ENCODE results near the gene TSPEAR. TPM values are rescaled to one million over a fixed set of nuclear protein-coding genes. Genes with fewer than 3 reads are reported as not detected.

TSPEAR gene
- total RNA-seq, 2 donors from 2014 or later = not detected

DNA sequence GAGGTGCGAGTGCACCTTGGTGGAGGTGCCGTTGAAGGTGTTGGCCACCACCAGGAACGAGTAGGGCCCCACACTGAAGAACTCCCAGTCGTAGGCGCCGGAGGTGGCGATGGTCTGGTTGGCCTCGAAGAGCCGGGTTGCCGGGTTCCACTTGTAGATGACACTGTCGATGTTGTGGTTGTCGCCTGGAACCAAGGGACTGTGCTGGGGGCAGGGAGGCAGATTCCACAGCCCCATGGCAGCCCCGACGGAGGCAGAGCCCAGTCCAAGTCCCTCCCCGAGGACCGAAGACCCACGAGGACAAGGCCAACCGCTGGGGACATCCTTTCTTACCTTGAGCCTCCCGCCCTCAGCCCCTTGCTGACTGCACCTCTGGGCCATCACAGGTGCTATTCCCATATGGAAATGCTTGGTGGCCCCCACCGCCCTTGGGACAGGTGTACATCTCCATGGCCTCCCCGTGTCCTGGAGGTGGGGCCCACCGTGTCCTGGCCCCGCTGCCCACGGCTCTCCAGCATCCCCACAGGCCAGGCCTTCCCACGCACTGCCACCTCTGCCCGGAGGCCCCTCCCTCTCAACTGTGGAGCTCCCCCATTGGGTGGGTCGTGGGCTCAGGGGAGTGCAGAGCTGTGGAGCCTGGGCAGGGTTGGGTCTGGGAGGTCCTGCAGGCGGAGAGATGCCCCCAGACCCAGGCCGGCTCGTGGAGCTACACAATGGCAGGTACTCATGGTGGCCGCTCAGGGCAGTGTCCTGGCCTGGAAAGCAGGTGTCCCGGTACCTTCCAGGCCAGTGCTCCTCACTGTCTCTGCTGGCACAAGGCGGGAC is 189.2 kb downstream of the TSPEAR start:
- TF ChIP-seq, protein P1, sequence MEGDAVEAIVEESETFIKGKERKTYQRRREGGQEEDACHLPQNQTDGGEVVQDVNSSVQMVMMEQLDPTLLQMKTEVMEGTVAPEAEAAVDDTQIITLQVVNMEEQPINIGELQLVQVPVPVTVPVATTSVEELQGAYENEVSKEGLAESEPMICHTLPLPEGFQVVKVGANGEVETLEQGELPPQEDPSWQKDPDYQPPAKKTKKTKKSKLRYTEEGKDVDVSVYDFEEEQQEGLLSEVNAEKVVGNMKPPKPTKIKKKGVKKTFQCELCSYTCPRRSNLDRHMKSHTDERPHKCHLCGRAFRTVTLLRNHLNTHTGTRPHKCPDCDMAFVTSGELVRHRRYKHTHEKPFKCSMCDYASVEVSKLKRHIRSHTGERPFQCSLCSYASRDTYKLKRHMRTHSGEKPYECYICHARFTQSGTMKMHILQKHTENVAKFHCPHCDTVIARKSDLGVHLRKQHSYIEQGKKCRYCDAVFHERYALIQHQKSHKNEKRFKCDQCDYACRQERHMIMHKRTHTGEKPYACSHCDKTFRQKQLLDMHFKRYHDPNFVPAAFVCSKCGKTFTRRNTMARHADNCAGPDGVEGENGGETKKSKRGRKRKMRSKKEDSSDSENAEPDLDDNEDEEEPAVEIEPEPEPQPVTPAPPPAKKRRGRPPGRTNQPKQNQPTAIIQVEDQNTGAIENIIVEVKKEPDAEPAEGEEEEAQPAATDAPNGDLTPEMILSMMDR (IDR thresholded peaks at IDR 0.05) = no peak
- H3K27ac ChIP-seq = no peak overlapping the region
- H3K4me3 ChIP-seq = no peak overlapping the region
- H3K27me3 ChIP-seq (replicated peaks; ENCODE audit: insufficient read depth) = no peaks in the 10 kb centered on the region
- H3K4me1 ChIP-seq (ENCODE audit: control insufficient read depth in 1 of 2, low read depth in 2 of 2) = no peaks in the 10 kb centered on the region
- no peaks in the 10 kb centered on the region for H3K36me3 ChIP-seq
- no peaks in the 10 kb centered on the region for H3K9me3 ChIP-seq
- DNase-seq (ENCODE audit: low spot score) = no peak
- no peak for ATAC-seq (ENCODE audit: insufficient number of reproducible peaks, low FRiP score, low read depth)

DNA sequence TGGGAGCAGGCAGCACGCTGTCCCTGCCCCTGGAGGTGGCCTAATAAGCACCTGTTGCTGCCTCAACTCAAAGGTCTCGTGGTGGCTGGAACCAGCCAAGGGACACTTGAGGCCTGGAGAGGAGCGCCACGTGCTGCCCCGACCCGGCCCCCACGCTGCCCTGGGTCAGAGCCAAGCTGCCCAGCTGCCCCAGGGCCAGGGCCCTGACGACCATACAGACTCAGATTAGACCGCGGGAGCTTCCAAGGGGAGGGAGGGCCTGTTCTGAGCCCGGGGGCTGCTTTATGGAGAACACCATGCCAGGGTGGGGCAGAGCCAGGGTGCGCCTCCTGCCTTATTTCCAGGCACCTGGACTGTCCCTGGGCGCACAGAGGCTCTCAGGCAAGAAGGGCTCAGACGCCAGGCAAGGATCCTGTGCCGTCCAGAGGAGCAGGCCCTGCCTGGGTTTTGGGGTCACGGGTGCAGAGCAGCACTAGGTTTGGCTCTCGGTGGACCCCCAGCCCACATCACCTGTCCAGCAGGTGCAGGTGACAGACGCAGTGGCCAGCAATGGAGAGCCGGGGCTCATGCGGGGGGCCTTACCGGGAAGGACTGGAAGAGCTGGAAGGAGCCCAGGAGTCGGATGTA is 190.0 kb downstream of the TSPEAR start:
- H3K4me3 ChIP-seq = no peak overlapping the region
- no peaks in the 10 kb centered on the region for H3K36me3 ChIP-seq
- H3K27me3 ChIP-seq (replicated peaks; ENCODE audit: insufficient read depth) = no peaks in the 10 kb centered on the region
- H3K4me1 ChIP-seq (ENCODE audit: control insufficient read depth in 1 of 2, low read depth in 2 of 2) = no peaks in the 10 kb centered on the region
- DNase-seq (ENCODE audit: low spot score) = no peak
- H3K27ac ChIP-seq = no peak overlapping the region
- TF ChIP-seq, protein P1 (IDR thresholded peaks at IDR 0.05) = no peak
- no peaks in the 10 kb centered on the region for H3K9me3 ChIP-seq
- no peak for ATAC-seq (ENCODE audit: insufficient number of reproducible peaks, low FRiP score, low read depth)

DNA sequence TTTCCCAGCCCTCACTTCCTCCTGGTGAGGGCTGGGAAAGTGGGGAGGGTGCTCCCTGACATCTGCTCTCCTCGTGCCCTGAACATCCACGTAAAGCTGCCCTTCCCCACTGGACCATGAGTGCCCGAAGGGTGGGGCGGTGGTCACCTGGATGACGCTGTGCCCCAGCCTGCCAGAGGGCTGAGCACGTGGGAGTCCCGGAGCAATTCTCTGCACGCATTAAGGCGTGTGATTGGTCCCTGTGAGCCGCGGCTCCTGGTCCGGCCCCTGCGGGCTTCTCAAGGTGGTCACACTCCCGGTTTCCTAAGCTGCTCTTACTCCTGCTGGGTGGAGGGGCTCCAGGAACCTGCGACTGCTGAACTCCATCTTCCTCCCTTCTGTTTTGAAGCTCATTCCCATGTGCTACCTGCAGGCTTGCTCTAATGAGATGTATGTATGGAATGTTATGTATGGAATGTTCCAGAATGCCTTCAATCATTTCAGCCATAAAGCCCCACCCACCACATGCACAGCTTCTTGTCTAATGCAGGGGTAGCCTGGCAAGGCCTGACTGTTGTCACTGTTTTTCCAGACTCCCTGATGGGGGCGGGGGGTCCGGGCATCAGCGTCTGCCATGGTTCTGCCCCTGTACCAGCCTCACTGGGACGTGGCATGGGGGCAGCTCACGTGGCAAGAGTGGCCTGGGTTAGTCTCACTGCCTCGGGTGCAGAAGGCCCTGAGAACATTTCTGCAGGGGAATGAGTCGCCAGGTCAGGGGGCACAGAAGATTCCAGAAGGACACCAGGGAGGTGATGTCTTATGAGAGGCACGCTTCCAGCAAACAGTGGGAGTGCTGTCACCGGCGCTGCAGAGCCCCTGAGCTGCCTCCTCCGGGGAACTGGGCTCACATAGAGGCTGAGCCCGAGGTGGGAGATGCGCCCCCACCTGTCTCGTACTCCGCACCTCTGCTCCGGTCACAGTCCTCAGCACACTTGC is 190.8 kb downstream of the TSPEAR start:
- no peaks in the 10 kb centered on the region for H3K36me3 ChIP-seq
- H3K27ac ChIP-seq = no peak overlapping the region
- H3K4me1 ChIP-seq (ENCODE audit: control insufficient read depth in 1 of 2, low read depth in 2 of 2) = no peaks in the 10 kb centered on the region
- H3K4me3 ChIP-seq = no peak overlapping the region
- no peaks in the 10 kb centered on the region for H3K9me3 ChIP-seq
- DNase-seq (ENCODE audit: low spot score) (no peak), ATAC-seq (ENCODE audit: insufficient number of reproducible peaks, low FRiP score, low read depth) (no peak)
- H3K27me3 ChIP-seq (replicated peaks; ENCODE audit: insufficient read depth) = no peaks in the 10 kb centered on the region
- TF ChIP-seq, protein P1 (IDR thresholded peaks at IDR 0.05) = no peak

DNA sequence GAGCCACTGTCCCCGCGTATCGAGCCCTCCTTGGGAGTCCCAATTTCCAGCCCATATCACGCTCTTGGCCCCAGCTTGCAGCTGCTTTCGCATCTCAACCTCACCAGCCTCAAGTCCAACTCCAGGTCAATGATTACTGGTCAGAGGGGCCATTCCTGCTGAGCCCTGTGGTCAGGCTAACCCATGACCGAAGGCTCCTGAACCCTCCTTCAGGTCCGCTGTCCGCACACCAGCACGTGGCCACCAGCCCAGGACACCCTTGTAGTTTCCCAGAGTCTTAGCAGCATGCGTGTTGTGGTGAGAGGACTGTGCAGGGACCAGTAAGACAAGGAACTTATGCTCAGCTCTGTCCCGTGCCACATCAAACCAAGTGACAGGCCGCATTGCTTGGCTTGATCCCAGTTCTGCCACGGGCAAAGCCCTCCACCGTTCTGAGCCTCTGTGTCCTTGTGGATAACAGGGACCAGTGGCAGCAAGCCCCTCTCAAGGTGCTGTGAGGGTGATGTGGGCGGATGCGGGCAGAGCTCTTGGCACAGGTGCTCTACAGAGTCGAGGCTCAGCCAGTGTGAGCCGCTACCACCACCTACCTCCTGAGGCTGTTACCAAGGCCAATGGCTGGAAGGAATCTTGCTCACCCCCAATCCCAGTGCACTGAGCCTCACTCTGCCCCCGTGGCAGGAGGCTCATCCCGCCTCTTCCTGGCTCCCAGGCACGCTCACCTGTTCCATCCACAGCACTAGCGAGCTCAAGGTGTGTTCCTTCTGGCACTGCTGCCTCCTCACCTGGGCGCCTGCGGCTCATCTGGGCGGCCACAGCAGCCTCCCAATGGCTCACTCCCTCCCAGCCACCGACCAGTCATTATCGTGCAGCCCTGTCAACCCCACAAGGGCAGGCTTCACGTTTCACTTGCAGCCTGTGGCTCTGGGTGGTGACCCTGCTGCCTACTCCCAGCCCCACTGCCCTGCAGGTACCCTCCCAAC is 191.7 kb downstream of the TSPEAR start:
- Histone ChIP-seq H3K4me1 (ENCODE audit: control insufficient read depth in 1 of 2, low read depth in 2 of 2) (no peaks in the 10 kb centered on the region), H3K36me3 (no peaks in the 10 kb centered on the region), H3K4me3 (no peak overlapping the region), H3K27me3 (replicated peaks; ENCODE audit: insufficient read depth) (no peaks in the 10 kb centered on the region), H3K27ac (no peak overlapping the region), H3K9me3 (no peaks in the 10 kb centered on the region)
- ATAC-seq (ENCODE audit: insufficient number of reproducible peaks, low FRiP score, low read depth) (no peak), DNase-seq (ENCODE audit: low spot score) (no peak)
- TF ChIP-seq, protein P1 (IDR thresholded peaks at IDR 0.05) = no peak
